ENCODE measurements around the gene RFTN1. TPM values are rescaled to one million over a fixed set of nuclear protein-coding genes. Genes with fewer than 3 reads are reported as not detected.

Gene RFTN1
- total RNA-seq, 1 donor: 73.0 TPM

DNA sequence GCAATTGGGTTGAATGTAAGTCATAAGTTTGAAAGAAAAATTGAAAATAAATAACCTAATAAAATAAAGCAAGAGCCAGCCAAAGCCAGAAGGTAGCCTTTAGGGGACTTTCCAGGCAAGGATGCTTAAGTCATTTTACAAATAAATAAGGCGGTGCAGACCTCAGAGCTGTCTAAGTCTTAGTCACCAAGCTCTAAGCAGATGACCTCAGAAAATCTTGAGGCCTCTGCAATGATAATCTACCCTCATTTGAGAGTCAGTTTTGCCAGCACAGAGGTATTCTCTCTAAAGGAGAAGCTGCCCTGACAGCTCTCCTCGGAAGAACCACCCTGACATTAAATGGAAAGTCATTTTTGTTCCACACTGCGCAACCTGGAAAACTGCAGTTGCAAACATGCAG, 134.6 kb downstream of the RFTN1 start:
- DNase-seq (ENCODE audit: low read depth): peak; percentile 25
- H3K4me3 ChIP-seq (ENCODE audit: low read depth, low read length): no peak overlapping the region
- TF ChIP-seq, protein P1, sequence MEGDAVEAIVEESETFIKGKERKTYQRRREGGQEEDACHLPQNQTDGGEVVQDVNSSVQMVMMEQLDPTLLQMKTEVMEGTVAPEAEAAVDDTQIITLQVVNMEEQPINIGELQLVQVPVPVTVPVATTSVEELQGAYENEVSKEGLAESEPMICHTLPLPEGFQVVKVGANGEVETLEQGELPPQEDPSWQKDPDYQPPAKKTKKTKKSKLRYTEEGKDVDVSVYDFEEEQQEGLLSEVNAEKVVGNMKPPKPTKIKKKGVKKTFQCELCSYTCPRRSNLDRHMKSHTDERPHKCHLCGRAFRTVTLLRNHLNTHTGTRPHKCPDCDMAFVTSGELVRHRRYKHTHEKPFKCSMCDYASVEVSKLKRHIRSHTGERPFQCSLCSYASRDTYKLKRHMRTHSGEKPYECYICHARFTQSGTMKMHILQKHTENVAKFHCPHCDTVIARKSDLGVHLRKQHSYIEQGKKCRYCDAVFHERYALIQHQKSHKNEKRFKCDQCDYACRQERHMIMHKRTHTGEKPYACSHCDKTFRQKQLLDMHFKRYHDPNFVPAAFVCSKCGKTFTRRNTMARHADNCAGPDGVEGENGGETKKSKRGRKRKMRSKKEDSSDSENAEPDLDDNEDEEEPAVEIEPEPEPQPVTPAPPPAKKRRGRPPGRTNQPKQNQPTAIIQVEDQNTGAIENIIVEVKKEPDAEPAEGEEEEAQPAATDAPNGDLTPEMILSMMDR (IDR thresholded peaks at IDR 0.05; ENCODE audit: insufficient read depth, low read depth, low read length): no peak

DNA sequence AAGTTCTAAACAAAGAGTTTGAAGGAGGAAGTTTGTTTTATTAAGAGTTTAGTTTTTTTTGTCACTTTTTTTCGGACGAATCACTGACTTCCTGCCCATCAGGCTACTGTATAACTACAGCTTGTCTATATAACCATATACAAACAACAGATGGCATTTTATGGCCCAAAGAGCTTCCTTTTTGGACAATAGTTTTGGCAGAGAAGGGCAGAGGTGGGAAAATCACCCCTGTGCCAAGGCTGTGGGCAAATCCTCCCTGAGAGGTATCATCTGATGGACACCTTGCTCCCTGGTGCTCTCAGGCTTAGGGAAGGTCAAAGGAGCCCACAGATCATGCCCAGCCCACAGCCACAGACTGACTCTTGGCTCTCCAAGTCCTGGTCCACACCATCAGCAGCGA, 135.1 kb downstream of the RFTN1 start:
- no peak overlapping the region for H3K4me3 ChIP-seq (ENCODE audit: low read depth, low read length)
- TF ChIP-seq, protein P1 (IDR thresholded peaks at IDR 0.05; ENCODE audit: insufficient read depth, low read depth, low read length): no peak
- no peak for DNase-seq (ENCODE audit: low read depth)

- TF ChIP-seq, protein P1 (IDR thresholded peaks at IDR 0.05; ENCODE audit: insufficient read depth, low read depth, low read length): no peak
- no peak for DNase-seq (ENCODE audit: low read depth)
- no peak overlapping the region for H3K4me3 ChIP-seq (ENCODE audit: low read depth, low read length)
These were observed 135.6 kb downstream of the RFTN1 start for GRCh38 chr3:16377847-16378302.

DNA sequence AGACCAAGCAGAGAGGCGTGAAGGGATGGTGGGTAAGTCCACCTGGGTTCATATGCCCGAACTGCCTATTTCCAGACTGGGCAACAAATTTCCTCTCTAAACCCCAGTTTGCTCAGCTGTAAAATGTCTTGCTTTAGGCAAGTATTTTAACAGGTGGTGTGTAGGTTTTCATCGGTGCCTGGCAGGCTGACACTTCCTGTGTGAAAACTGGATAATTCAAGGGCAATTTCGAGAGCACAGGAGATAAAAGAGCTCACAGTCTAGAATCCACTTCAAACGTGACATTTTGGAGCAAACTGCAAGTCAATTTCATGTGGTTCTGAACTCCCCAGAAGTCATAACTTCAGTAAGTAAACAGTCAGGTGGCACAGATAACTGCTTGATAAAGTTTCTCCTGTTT, 136.3 kb downstream of the RFTN1 start:
- no peak for DNase-seq (ENCODE audit: low read depth)
- TF ChIP-seq, protein P1 (IDR thresholded peaks at IDR 0.05; ENCODE audit: insufficient read depth, low read depth, low read length): no peak

DNA sequence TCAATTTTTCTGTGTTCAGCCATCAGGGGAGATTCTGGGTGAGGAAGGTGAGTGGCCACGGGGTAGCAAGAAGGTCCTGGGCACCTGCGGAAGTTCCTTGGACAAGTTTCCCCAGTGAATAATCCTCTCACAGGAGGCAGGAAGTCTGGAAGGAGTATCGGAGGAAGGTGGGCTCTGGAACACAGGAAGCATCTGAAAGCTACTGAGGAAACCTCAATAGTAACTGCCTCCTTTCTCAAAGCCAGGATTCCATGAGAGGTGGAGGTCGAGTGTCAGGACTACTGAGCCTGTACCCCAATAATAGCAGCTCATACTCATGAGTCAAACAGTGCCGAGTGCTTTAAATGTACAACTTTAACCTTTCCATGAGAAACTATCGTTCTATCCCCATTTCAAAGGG, 137.6 kb downstream of the RFTN1 start:
- TF ChIP-seq, protein P1 (IDR thresholded peaks at IDR 0.05; ENCODE audit: insufficient read depth, low read depth, low read length): no peak
- H3K4me3 ChIP-seq (ENCODE audit: low read depth, low read length): no peak overlapping the region
- DNase-seq (ENCODE audit: low read depth): no peak

More for the DNA sequence above, 136.3 kb downstream of the RFTN1 start:
- H3K4me3 ChIP-seq (ENCODE audit: low read depth, low read length): no peak overlapping the region

DNA sequence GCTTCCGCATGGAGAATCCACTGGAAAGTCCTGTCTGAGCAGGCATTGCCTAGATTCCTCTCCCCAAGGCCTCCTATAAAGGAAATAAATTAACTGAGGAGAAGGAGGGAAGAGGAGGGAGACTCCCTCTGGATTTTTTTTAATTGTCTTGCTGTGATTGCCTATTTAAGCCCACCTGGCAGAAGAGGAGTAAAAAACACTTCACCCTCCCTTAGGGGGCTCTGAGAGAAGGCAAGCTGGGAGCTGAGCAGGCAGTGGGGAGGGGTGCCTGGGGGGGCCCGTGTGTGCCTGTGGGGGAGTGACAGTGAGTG, 138.6 kb downstream of the RFTN1 start:
- TF ChIP-seq, protein P1 (IDR thresholded peaks at IDR 0.05; ENCODE audit: insufficient read depth, low read depth, low read length): no peak
- no peak overlapping the region for H3K4me3 ChIP-seq (ENCODE audit: low read depth, low read length)
- DNase-seq (ENCODE audit: low read depth): no peak
